Vagina (tissue), 2 donors: ENCODE measurements around the gene LRRC74B. TPM values are rescaled to one million over a fixed set of nuclear protein-coding genes. Genes with fewer than 3 reads are reported as not detected.

ENCODE experiments used
- DNase-seq, 2 donors: peaks; one replicate each; pipeline ENCODE4 v3.0.0-alpha.2; 2017; ENCODE audit errors: extremely low spot score in 2 of 2
- H3K27ac ChIP-seq: fragments of 200-600 bp; sonication (generic); one replicate; pipeline ENCODE4 v1.5.1; 2019
- H3K27me3 ChIP-seq: fragments of 200-600 bp; sonication (generic); one replicate; pipeline ENCODE4 v1.5.1; 2019
- H3K36me3 ChIP-seq, 2 donors: fragments of 200-600 bp; sonication (generic); one replicate each; pipeline ENCODE4 v1.5.1; 2017 to 2019
- H3K4me1 ChIP-seq: fragments of 200-600 bp; sonication (generic); one replicate; pipeline ENCODE4 v1.5.1; 2019
- H3K4me3 ChIP-seq, 2 donors: fragments of 200-600 bp; sonication (generic); 1 replicate in 1 of 2; 2 replicates in 1 of 2; pipeline ENCODE4 v1.5.1; 2016 to 2019
- H3K9me3 ChIP-seq: fragments of 200-600 bp; sonication (generic); one replicate; pipeline ENCODE4 v1.5.1; 2019
- POLR2A ChIP-seq, 2 donors: fragments of 450-650 bp; IDR thresholded peaks; one replicate each; pipeline ENCODE4 v1.6.1; 2017; ENCODE audit warnings: antibody characterized with exemption in 2 of 2, mild to moderate bottlenecking in 2 of 2, moderate library complexity in 2 of 2
- POLR2AphosphoS5 ChIP-seq, 2 donors: sonication (generic); formaldehyde crosslinking; IDR thresholded peaks; one replicate each; pipeline ENCODE4 v1.9.0; 2017; ENCODE audit warnings: antibody characterized with exemption in 2 of 2, mild to moderate bottlenecking in 2 of 2, low read depth in 1 of 2; ENCODE audit not compliant: insufficient read depth in 1 of 2
- intact Hi-C: fragments of 100-400 bp; cut with DNase I; formaldehyde crosslinking; loops from one replicate; pipeline ENCODE4 v1.15.1; 2023
- total RNA-seq: library from RNA; depleted of rRNA; stranded (reverse); fragments of >200 nt; gene quantifications from one replicate; pipeline ENCODE4 v1.2.3, GENCODE V29; 2016
- TF ChIP-seq, protein P1 (sequence below), 3 experiments: fragments of 450-650 bp in 2 of 3; fragments of 200-600 bp in 1 of 3; sonication (generic) in 1 of 3; IDR thresholded peaks; one replicate each; pipeline ENCODE4 v1.5.1; 2017 to 2019; ENCODE audit warnings: antibody characterized with exemption in 3 of 3, mild to moderate bottlenecking in 2 of 3, moderate library complexity in 2 of 3

LRRC74B gene
- total RNA-seq, 1 donor from 2014 or later, result not detected

DNA sequence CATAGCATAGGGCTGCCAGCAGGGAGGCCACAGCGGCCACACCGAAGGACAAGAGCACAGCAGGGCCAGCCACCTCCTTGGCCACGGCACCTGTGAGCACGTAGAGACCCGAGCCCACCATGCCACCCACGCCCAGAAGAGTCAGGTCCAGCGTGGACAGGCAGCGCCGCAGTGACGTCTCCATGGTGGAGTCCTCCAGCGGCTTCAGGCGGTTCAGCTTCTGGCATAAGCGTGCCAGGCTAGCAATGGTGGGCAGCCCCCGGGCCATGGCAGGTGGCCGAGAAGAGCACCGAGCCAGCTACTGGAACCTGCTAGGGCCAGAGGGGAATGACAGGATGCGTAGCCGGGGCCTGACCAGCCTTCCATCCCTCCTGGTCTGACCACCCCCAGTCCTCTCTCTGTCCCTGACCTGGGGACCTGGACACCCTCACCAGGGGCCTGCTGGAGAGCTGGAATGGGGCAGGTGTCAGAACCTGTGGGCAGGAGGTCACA lies 14.2 kb upstream of the LRRC74B start:
- H3K9me3 ChIP-seq, result no peaks in the 10 kb centered on the region
- TF ChIP-seq POLR2A (IDR thresholded peaks at IDR 0.05) (no peak), POLR2AphosphoS5 (IDR thresholded peaks at IDR 0.05; ENCODE audit: insufficient read depth in 1 of 2, low read depth in 1 of 2) (no peak)
- TF ChIP-seq, protein P1, sequence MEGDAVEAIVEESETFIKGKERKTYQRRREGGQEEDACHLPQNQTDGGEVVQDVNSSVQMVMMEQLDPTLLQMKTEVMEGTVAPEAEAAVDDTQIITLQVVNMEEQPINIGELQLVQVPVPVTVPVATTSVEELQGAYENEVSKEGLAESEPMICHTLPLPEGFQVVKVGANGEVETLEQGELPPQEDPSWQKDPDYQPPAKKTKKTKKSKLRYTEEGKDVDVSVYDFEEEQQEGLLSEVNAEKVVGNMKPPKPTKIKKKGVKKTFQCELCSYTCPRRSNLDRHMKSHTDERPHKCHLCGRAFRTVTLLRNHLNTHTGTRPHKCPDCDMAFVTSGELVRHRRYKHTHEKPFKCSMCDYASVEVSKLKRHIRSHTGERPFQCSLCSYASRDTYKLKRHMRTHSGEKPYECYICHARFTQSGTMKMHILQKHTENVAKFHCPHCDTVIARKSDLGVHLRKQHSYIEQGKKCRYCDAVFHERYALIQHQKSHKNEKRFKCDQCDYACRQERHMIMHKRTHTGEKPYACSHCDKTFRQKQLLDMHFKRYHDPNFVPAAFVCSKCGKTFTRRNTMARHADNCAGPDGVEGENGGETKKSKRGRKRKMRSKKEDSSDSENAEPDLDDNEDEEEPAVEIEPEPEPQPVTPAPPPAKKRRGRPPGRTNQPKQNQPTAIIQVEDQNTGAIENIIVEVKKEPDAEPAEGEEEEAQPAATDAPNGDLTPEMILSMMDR (IDR thresholded peaks at IDR 0.05), result no peak
- intact Hi-C loops, result no loop called here
- DNase-seq, result no peak
- peaks cover 18% of the 10 kb centered on the region for H3K4me1 ChIP-seq
- no peak overlapping the region for H3K27ac ChIP-seq
- no peaks in the 10 kb centered on the region for H3K36me3 ChIP-seq
- H3K27me3 ChIP-seq, result no peaks in the 10 kb centered on the region
- peak overlapping the region; percentile 39 to 42 for H3K4me3 ChIP-seq

GRCh38 chr22:21032037-21032867 lies 13.5 kb upstream of the LRRC74B start, which contains the start of gene SLC7A4:
SLC7A4 (minus strand) TSS chr22:21032561; CDS start chr22:21031812, 749 bp downstream.
- no peak for TF ChIP-seq POLR2A (IDR thresholded peaks at IDR 0.05)
- TF ChIP-seq POLR2AphosphoS5 (IDR thresholded peaks at IDR 0.05; ENCODE audit: insufficient read depth in 1 of 2, low read depth in 1 of 2), result no peak
- TF ChIP-seq, protein P1 (IDR thresholded peaks at IDR 0.05), result no peak
- intact Hi-C loops, result no loop called here
- Histone ChIP-seq H3K9me3 (no peaks in the 10 kb centered on the region), H3K4me3 (peak within 1 kb of the TSS; percentile 39 to 42), H3K27me3 (no peaks in the 10 kb centered on the region), H3K4me1 (peaks cover 17% of the 10 kb centered on the region), H3K27ac (no peak within 1 kb of the TSS), H3K36me3 (no peaks in the 10 kb centered on the region)
- no peak for DNase-seq

DNA sequence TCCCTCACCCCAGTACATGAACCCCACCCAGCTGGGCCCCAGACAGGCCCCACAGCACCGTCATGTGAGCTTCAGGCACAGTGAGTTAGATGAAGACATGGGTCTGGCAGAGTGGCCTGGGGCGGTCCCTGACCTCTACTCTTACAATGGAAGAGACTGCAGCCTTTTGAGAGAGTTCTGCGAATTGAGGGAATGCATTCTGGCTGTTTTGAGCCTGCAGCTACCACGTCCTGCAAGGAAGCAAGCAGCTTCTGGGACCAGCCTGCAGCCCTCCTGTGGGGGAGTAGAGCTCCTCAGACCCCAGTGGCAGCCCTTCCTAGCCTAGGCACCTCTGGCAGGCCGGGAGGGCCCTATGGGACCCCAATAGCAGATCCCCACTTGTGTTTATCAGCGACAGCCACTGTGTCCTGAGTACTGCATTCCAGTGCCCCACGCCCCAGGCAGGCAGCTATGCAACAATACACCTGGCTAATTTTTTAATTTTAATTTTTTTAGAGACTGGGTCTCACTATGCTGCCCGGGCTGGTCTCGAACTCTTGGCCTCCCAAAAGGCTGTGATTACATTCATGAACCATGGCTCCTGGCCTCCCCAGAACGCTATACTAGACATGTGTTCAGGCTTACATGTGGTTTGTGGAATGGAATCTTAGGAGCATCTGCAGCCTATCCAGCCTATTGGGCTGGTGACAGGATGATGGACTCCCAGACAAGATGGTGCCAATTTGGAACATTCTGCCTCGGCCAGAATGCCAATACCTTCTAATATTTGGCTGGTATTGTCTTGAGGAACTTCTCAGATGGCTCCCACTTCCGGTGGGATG lies 12.7 kb upstream of the LRRC74B start:
- TF ChIP-seq POLR2AphosphoS5 (IDR thresholded peaks at IDR 0.05; ENCODE audit: insufficient read depth in 1 of 2, low read depth in 1 of 2), result no peak
- no peak for TF ChIP-seq POLR2A (IDR thresholded peaks at IDR 0.05)
- TF ChIP-seq, protein P1 (IDR thresholded peaks at IDR 0.05), result no peak
- H3K4me3 ChIP-seq, result peak overlapping the region in 1 of 2 donors; percentile 39

GRCh38 chr22:21033895-21034294 lies 11.9 kb upstream of the LRRC74B start:
- H3K4me1 ChIP-seq, result peaks cover 17% of the 10 kb centered on the region
- no peak for DNase-seq
- no peak overlapping the region for H3K4me3 ChIP-seq
- no peak for TF ChIP-seq POLR2AphosphoS5 (IDR thresholded peaks at IDR 0.05; ENCODE audit: insufficient read depth in 1 of 2, low read depth in 1 of 2)
- TF ChIP-seq, protein P1 (IDR thresholded peaks at IDR 0.05), result no peak
- TF ChIP-seq POLR2A (IDR thresholded peaks at IDR 0.05), result no peak
- H3K27me3 ChIP-seq, result no peaks in the 10 kb centered on the region
- no peaks in the 10 kb centered on the region for H3K9me3 ChIP-seq
- H3K27ac ChIP-seq, result no peak overlapping the region
- intact Hi-C loops, result no loop called here
- H3K36me3 ChIP-seq, result no peaks in the 10 kb centered on the region

More for the DNA sequence above, 12.7 kb upstream of the LRRC74B start:
- Histone ChIP-seq H3K27ac (no peak overlapping the region), H3K36me3 (no peaks in the 10 kb centered on the region), H3K9me3 (no peaks in the 10 kb centered on the region), H3K4me1 (peaks cover 17% of the 10 kb centered on the region), H3K27me3 (no peaks in the 10 kb centered on the region)
- DNase-seq, result no peak
- intact Hi-C loops, result no loop called here
